Epithelial cell of esophagus (primary cell): ENCODE data around the gene ACP4.
A peak's percentile ranks its signal among the peaks of the same experiment; 100 is the strongest.

ENCODE experiments used
- DNase-seq: peaks from one replicate; pipeline ENCODE4 v3.0.0; 2010; ENCODE audit warnings: low read depth
- H3K4me3 ChIP-seq: 2 replicates; pipeline ENCODE4 v1.5.1; 2011; ENCODE audit warnings: mild to moderate bottlenecking, low read length, control low read depth
- TF ChIP-seq, protein P1 (sequence below): IDR thresholded peaks from 2 replicates; pipeline ENCODE4 v1.5.1; 2011; ENCODE audit warnings: low read depth, mild to moderate bottlenecking, low read length, control low read depth, inconsistent platforms; ENCODE audit not compliant: insufficient read depth; ENCODE audit errors: missing control alignments

Gene ACP4

DNA sequence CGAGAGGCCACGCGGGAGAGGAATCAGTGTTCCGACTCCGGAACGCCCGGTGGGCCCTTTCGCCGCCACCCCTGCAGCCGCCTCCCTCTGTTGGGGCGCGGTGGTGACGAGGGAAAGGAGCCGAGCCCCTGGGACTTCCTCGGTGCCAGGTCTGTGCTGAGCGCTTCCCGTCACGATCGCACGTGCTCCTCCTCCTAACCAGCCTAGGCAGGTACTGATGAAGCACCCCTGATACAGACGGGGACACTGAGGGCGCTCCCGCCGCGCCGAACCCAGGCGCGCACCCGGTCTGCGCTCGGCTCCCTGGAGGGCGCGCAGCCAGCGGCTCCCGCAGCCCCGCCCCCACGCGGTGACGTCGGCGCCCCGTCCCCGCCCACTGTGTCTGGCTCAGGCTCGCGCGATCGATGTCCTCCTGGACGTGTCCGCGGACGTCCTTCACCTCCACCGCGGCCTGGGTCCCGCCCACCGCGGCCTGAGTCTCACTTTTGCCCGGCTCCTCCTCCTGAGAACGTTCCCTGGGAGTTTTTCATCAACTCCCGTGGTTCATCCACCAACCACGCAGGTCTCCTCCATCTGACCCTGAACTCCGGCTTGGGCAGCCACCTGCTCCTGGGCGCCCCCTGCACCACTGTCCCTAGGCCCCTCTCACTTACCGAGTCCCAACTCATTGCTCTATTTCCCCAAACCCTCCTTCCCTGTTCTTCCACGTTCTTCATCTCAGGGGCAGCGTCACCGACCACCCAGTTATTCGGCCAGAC lies 45.7 kb downstream of the ACP4 start:
- peak; percentile 63 for DNase-seq
- H3K4me3 ChIP-seq = peak overlapping the region; percentile 52
- TF ChIP-seq, protein P1, sequence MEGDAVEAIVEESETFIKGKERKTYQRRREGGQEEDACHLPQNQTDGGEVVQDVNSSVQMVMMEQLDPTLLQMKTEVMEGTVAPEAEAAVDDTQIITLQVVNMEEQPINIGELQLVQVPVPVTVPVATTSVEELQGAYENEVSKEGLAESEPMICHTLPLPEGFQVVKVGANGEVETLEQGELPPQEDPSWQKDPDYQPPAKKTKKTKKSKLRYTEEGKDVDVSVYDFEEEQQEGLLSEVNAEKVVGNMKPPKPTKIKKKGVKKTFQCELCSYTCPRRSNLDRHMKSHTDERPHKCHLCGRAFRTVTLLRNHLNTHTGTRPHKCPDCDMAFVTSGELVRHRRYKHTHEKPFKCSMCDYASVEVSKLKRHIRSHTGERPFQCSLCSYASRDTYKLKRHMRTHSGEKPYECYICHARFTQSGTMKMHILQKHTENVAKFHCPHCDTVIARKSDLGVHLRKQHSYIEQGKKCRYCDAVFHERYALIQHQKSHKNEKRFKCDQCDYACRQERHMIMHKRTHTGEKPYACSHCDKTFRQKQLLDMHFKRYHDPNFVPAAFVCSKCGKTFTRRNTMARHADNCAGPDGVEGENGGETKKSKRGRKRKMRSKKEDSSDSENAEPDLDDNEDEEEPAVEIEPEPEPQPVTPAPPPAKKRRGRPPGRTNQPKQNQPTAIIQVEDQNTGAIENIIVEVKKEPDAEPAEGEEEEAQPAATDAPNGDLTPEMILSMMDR = no peak

GRCh38 chr19:50836543-50837195 lies 46.5 kb downstream of the ACP4 start:
- DNase-seq = no peak
- TF ChIP-seq, protein P1 = no peak
- H3K4me3 ChIP-seq = no peak overlapping the region

- TF ChIP-seq, protein P1 = no peak
- no peak overlapping the region for H3K4me3 ChIP-seq
- DNase-seq = peak; percentile 29
Observed at GRCh38 chr19:50837300-50837699, 47.1 kb downstream of the ACP4 start.

GRCh38 chr19:50838239-50838638 lies 48.0 kb downstream of the ACP4 start:
- H3K4me3 ChIP-seq = no peak overlapping the region
- no peak for DNase-seq
- TF ChIP-seq, protein P1 = peak; percentile 9

DNA sequence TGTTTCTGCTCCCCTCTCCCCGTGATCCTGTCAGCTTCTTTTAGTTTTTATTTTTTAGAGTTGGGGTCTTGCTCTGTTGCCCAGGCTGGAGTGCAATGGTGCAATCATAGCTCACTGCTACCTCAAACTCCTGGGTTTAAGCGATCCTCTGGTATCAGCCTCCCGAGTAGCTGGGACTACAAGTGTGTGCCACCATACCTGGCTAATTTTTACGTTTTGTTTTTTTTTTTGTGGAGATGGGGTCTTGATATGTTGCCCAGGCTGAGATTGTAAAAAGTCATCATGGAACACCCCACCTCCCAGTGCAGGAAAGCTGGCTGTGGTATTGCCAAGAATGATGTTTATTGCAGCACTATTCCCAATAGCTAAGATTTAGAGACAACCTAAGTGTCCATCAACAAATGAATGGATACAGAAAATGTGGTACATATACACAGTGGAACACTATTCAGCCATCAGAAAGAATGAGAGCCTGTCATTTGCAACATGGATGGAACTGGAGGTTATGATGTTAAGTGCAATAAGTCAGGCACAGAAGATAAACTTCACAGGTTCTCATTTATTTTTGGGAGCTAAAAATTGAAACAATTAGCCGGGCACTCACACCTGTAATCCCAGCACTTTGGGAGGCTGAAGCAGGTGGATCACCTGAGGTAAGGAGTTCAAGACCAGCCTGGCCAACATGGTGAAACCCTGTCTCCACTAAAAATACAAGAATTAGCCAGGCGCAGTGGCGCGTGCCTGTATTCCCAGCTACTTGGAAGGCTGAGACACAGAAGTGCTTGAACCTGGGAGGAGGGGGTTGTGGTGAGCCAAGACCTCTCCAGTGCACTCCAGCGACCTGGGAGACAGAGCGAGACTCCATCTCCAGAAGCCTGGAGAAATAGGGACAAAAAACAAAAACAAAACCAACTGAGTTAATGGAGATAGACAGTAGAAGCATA lies 49.8 kb downstream of the ACP4 start:
- H3K4me3 ChIP-seq = no peak overlapping the region
- TF ChIP-seq, protein P1 = no peak
- DNase-seq = no peak

DNA sequence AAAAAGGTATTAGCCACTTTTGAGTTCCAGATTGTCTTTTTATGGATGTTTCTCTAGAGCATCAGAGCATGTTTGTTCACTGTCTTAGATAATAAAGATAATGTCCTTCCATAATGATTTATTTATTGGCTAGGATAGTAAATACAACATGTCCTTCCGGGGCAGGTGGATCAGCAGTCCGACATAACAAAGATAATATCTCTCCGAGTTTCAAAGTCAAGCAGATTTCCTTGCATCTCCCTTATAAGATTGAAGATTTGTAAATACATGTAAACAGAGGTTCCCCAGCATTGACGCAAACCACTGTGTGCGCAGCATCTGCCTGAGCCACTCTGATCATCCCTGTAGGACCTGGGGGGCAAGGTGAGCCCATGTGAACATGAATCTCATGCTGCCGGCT lies 51.9 kb downstream of the ACP4 start:
- TF ChIP-seq, protein P1 = no peak
- no peak for DNase-seq
- no peak overlapping the region for H3K4me3 ChIP-seq
